ENCODE results near the gene B3GNT3.
A peak's percentile ranks its signal among the peaks of the same experiment; 100 is the strongest.
"Not testable (repeated sequence)": the region's sequence is repeated elsewhere in the genome, so short reads cannot be mapped to it uniquely, and the experiment has no call there.

B3GNT3 gene

DNA sequence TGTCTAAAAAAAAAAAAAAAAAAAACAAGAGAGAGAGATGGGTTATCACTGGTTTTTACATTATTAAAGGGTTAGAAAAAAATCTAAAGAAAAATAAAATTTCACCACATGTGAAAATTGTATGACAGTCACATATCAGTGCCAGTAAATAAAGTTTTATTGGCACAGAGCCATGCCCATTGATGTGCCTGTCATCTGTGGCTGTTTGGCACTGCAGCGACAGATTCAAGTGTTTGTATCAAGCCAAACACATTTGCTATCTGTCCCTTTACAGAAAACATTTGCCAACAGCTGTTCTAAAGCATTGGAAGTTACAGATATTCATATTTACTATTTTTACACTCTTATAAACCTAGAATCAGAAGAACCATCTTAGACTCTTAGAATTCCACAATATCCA is 27.4 kb upstream of the B3GNT3 start:
- DNase-seq = no peak

DNA sequence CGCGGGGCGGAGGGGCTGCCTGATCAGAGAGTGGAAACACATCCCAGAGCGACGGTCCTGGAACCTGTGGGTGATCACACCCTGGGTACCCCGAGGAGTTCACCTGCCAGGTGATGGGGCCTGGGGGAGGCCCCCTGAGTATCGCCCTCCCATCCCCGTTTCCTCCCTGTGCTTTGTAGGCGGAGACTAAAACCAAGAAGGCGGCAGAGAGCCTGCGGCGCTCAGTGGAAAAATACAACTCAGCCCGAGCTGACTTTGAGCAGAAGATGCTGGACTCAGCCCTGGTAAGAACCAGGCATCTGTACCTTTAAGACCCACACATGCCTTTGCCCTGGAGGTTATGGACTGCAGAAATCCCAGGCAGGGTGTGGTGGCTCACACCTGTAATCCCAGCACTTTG is 24.3 kb upstream of the B3GNT3 start:
- no peak for DNase-seq

DNA sequence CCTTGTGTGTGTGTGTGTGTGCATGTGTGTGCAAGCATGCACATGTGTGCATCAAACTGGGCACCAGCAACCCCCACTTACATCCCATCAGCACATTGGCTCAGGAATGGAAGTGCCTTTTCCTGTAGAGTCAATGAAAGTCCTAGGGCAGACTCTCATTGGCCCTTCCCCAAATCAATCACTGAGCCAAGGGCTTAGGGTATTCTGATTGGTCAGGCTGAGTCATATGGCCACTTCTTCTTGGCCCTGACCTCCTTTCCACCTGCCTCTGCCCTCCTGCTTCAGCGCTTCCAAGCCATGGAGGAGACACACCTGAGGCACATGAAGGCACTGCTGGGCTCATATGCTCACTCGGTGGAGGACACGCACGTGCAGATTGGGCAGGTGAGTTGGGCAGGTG is 22.8 kb upstream of the B3GNT3 start:
- no peak for DNase-seq

DNA sequence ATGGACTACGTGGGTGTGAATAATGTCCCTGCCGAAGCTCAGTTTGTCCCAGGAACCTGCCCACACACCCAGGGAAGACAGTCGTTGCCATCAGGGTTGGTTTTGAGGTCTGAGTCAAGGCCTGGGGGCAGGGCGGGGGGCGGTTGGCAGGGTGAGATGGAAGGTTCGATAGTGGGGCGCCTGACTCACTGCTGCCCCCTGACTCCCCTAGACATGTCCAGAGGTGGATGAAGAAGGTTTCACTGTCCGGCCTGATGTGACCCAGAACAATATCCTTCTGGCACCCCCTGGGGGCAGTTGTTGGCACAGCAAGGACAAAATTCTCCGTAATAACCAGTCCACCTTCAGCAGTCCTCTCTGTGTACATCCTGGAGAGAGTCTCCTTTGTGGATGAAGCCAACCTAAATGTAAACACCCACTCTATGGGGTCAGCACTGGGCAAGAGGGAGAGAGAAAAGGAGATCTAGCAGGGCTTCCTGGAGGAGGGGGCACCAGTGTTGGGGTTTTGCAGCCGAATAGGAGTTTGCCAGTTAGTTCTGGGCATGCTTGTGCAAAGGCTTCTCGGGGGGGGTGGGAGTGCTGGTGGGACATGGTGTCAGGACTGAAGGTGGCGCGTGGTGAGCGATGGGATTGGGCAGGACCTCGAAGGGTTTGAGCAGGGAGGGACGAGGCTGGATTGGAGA is 19.6 kb upstream of the B3GNT3 start:
- peak; percentile 54 for DNase-seq

DNA sequence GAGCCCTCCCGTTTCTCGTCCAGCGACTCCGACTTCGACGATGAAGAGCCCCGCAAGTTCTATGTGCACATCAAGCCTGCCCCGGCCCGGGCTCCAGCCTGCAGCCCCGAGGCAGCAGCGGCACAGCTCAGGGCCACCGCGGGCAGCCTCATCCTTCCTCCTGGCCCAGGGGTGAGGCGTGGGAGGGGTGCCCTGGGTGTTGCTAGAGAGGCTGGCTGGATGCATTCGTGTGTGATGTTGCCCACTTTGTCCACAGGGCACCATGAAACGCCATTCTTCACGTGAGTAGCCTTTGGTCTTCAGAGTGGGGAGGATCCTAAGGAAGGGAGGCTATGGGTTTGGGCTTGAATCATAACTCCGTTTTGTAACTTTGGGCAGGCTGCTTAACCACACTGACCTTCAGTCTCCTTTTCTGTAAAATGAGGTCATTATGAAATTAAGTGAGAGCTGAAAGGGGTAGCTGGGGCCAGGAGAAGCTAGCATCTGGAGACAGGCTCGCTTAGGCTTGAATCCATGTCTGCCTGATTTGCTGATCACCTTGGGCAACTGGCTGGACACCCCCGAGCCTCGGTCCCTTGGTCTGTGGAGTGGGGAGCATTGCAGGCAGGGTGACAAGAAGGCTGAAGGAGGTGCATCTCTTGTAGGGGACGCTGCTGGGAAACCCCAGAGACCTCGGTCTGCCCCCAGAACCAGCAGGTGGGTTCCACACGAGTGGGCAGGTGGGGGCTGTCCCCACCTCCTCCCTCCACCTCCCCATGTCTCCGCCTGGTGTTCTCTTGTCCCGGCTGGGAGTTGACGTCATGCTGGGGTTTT is 18.7 kb upstream of the B3GNT3 start:
- DNase-seq = no peak

DNA sequence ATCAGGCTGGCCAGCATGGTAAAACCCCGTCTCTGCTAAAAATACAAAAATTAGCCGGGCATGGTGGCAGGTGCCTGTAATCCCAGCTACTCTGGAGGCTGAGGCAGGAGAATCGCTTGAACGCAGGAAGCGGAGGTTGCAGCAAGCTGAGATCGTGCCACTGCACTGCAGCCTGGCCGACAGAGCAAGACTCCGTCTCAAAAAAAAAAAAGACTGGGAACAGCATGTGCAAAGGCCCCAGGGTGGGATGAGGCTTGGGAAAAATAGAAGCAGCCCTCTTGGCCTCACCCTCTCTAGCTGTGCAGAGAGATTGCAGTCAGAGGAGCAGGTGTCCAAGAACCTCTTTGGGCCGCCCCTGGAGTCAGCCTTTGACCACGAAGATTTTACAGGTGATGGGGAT is 17.1 kb upstream of the B3GNT3 start:
- DNase-seq = not testable (repeated sequence)

DNA sequence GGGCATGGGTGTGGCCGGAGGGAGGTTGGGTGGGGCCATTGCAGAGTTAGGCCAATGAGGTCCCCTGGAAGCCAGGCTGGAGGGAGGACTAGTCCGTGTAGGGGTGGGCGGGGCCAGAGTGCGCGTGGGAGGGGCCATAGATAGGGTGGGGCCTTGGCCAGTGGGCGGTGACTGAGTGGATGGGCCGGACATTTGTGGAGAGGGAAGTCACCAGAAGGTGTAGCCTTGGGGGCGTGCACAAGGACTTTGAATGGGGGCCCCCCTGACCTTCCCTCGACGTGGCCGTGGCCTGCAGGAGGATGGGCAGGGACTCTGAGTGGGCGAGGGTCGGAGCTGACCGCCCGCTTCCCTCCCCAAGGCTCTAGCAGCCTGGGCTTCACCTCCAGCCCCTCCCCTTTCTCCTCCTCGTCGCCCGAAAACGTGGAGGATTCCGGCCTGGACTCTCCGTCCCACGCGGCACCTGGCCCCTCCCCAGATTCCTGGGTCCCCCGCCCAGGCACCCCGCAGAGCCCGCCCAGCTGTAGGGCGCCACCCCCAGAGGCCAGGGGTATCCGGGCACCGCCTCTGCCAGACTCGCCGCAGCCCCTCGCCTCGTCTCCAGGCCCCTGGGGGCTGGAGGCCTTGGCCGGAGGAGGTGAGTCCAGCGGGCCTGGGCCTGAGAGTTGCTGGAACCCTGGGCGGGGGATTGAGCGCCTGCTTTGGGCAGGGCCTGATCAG is 16.5 kb upstream of the B3GNT3 start:
- no peak for DNase-seq

DNA sequence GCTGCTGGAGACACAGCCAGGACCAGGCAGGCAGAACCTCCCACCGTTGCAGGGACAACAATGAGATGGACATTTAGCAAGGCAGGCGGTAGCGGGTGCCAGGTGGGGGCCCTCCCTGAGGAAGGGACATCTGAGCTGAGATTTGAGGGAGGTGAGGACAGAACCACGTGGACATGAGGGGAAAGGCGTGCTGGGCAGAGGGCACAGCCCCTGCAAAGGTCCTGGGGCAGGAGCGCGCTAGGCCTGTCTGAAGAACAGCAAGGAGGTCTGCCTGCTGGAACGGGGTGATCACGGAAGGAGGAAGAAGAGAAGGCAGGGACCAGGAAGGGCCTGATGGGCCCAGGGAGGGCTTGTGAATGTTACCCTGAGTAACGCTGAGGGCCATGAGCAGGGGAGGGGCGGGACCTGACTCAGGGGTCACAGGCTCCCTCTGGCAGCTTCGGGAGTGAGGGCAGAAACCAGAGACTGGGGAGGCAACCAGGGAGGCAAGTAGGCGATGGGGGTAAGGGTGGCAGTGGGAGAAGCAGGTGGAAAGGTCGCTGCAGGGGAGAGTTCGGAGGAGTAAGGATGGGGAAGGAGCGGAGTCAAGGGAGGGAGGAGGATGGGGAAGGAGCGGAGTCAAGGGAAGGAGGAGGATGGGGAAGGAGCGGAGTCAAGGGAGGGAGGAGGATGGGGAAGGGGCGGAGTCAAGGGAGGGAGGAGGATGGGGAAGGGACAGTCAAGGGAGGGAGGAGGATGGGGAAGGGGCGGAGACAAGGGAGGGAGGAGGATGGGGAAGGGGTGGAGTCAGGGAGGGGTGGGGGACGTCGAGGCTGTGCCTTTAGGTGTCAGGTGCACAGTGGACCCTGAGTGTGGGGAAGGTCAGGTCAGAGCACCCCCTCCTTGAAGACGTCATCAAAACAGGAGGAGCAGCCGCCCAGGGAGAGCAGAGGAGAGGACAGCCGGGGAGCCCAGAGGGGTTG is 15.7 kb upstream of the B3GNT3 start:
- no peak for DNase-seq

DNA sequence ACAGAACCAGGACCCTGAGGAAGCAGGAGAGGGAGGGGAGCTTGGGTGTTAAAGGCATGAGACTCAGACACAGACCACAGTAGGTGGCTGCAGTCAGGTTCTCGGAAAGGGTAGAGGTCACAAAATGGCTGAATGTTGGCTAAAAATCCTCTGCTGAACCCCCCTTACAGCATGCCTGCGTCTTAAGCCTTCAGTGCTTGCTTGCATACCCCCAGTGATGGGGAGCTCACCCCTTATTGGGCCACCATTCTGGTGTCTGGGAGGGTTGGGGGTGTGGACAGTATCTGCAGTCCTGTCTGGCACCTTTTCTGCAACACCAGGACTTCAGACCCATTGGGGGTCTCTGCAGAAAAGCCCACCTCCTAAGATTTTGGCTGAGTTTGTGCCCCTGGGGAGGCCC is 14.2 kb upstream of the B3GNT3 start:
- no peak for DNase-seq

DNA sequence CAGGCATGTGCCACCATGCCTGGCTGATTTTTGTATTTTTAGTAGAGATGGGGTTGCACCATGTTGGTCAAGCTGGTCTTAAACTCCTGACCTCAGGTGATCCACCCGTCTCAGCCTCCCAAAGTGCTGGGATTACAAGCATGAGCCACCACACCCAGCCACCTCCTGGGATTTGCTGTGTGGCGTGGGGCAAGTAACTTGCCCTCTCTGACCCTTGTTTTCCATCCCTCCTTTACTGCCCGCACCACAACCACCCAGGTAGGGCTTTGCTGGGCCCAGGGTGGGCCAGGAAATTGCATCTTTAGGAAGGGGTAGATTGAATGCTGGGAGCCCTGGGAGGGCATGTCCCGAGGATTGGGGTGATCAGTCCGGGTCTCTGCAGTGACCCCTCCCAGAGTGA is 11.2 kb upstream of the B3GNT3 start:
- DNase-seq = not testable (repeated sequence)

DNA sequence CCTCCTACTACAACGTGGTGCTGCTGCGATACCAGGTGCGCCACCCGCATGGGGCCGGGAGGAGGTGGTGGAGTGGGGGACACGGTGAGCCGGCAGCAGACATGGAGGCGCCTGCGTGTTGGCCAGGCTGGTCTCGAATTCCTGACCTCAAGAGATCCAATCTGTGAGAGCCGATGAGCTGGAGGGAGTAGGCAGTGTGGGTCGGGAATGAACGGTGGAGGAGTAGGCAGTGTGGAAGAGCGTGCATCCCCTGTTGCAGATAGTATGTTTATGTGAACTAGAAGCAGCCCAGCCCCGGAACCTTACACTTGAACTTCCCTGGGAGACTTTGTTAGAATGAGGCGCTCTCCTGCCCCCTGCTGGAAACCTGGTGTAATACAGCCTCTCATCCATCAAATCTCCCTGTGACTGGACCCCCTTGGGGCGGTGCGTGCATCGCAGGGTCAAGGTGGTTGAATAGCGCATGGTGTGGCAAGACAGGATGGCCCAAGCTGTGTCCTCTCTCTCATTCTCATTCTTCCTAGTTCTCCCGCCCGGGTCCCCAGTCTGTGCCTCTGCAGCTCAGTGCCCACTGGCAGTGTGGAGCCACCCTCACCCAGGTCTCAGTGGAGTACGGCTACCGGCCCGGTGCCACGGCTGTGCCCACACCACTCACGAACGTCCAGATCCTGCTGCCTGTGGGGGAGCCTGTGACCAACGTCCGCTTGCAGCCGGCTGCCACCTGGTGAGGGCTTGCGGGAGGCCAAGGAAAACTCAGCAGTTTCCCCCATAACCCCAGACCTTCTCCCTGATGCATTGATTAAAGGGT is 10.5 kb upstream of the B3GNT3 start:
- peak; percentile 45 for DNase-seq

DNA sequence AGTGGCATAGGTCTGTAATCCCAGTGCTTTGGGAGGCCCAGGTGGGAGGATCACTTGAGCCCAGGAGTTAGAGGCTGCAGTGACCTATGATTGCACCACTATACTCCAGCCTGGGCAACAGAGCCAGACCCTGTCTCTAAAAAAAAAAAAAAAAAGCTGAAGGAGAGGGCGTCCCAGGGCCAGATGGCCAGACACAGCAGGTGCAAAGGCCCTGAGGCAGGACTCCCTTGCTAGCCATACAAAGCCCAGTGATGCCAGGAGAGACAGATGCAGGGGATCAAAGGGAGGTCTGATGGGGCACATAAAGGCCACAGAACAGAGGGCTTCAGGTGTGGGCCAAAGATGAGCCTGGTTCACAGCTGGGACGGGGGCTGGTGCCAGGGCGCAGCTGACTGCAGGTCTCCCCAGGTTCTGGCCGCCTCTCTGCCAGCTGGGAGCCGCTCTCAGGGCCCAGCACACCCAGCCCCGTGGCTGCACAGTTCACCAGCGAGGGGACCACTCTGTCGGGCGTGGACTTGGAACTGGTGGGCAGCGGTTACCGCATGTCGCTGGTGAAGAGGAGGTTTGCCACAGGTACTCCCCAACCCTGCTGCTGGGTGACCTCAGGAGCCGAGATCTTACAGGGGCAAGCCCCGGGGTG is 7.5 kb upstream of the B3GNT3 start:
- DNase-seq = no peak

DNA sequence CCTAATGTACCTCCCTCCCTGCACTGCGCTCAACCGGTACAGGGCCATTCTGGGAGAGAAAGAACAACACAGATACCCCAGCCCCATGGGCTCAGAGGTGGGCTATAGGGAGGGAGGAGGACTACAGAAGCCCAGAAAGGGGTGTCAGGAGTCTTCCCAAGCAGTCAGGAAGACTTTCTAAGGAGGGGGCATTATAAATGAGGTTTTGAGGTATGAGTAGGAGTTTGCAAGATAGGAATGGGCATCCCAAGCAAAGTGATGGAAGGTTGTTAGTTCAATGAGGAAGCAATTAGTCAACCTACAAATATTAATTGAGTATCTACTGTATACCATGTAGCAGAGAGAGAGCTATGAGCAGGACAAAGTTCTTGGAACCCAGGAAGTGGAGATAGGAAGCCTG is 6.3 kb upstream of the B3GNT3 start:
- DNase-seq = no peak

DNA sequence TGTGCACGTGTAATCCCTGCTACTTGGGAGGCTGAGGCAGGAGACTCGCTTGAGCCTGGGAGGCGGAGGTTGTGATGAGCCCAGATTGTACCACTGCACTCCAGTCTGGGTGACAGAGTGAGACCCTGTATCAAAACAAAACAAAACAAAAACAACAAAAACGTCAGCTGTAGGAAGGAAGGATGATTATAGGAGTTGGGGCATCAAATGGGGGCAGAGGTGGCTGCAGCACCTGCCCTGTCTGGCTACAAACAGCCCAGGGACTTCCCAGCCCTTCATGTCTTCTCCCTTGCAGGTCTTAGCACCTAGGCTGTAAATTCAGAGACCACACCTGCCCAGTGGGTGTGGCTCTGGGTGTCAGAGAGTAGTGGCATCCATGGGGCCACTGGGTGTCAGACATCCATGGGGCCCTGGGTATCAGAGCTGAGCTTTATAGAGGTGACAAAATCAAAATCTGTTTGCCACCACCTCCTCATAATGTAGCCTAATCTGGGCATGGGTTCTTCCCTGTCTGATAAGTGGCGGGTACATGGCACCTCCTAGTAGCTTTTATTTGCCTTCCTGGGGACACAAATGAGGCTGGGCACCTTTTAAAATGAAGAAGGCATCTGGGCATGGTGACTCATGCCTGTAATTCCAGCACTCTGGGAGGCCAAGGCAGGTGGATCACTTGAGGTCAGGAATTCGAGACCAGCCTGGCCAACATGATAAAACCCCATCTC is 4.7 kb upstream of the B3GNT3 start:
- no peak for DNase-seq

DNA sequence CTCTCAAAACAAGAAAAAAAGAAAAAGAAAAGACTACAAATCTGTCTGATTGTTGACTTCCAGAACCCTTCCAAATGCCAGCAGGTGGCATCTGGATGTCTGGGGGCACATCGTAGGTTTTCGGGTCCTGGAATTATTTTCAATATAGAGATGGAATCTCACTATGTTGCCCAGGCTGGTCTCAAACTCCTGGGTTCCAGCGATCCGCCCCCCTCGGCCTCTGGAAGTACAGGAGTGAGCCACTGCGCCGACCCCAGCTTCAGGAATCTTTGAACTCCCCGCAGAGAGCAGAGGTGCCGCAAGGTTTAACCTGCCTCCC is 567 bp upstream of the B3GNT3 start:
- no peak for DNase-seq

DNA sequence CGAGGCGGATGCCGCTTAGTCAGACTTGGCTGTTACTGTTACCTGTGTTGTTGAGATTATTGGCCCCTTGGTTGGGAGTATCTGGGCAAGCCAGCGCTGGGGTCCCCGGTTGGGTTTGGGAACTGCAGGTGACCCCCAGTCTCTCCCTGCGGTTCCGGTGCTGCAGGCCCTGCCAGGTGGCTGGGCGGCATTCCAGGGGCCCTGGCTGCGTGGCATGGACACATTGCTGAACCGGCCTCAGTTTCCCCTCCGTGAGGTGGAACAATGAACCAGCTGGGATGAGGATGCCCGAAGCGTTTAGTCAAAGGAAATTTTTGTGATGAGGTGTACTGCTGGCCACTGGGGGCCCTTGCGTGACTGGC is 538 bp downstream of the B3GNT3 start:
- no peak for DNase-seq

DNA sequence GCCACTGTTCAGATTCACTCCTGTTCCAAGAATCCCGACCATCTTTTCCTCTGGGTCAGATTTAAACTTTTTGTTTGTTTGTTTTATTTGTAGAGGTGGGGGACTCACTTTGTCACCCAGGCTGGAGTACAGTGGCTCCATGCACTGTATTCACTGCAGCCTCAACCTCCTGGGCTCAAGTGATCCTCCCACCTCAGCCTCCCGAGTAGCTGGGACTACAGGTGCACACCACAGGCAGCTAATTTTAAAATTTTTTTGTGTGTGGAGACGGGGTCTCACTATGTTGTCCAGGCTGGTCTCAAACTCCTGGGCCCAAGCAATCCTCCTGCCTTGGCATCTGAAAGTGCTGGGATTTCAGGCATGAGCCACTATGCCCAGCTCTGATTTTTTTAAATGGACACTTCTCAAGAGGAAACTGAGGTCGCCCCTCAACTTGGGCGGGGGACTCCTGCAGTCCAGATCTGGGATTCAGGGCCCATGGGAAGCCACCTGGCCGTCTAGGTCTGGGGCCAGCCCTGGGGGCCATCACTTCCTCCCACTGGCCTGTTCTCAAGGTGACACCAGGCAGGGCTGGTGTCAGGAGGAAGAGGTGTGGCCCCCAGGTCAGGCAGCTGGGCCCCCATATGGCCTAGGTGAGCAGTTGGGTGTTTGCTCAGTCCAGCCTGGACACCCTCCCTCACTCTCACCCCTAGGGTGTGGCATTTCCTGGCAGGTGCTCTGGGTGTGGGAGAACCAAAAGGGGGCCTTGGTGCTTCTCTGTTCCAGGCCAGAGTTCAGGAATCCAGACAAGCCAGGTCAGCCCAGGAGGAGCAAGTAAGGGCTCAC is 1.3 kb downstream of the B3GNT3 start:
- no peak for DNase-seq

DNA sequence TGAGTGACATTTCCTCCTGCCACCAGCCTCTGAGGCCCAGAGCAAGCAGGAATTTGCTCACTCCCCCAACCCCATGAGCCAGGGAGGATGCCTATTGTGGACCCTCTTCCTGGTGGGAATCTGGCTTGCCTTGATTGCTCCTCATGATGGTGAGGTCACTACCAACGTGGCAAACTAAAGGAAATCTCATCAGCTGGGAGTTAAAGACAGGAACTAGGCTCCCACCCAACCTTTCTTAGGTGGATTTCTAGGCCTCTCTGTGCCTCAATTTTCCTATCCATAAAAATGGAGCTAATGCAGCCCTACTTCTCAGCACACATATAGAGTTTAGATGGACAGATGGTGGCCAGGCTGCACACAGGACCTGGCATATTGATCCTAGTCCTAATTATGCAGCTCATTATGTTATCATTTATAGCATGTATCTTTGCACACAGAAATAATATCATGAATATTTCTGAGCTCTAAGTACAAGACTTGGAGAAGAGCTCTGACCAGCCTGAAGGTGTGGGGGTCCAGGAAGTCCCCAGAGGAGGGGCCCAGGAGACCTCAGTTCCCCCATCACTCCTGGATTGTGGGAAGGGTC is 2.0 kb downstream of the B3GNT3 start:
- no peak for DNase-seq

DNA sequence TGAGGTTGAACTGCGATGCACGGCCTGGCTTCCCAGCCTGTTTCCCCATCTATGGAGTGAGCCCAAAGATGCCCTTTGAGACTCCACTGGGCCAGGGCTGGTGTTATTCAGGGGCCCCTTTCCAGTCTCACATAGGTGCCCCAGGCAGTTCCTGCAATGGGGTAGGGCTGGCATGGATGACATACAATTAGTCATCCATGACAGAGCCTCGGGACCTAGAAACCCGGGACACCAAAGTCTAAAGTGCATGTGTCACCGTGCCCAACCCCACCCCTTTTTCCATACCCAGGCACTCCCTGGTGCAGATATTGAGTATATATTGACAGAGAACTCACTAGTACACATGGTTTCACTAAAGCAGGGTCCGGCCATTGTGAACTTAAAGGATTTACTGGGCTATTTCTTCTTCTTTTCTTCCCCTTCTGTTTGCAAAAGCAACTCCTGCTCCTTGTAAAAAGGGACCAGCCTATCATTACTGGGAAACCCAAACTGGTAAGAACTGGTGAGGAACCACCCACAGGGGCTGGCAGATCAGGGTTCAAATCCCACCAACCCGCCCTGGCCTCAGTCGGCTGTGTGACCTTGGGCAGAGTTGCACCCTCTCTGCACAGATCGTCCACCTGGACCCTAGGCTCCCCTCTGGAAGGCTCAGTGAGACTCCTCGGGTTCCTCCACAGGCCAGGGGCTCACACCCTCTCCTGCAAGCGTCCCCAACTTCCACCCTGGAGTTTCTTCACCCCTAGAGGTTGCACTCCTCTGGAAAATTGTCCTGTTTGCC is 2.7 kb downstream of the B3GNT3 start:
- DNase-seq = no peak

Data from KG1 (cell line).